Measurements from ENCODE around the gene ITGAX. TPM values are rescaled to one million over a fixed set of nuclear protein-coding genes. Genes with fewer than 3 reads are reported as not detected.
"Not testable (repeated sequence)": the region's sequence is repeated elsewhere in the genome, so short reads cannot be mapped to it uniquely, and the experiment has no call there.

Gene ITGAX
- total RNA-seq, 4 donors from 2014 or later, result 1.1 to 2.0 (median 1.2) TPM; not detected in 1

DNA sequence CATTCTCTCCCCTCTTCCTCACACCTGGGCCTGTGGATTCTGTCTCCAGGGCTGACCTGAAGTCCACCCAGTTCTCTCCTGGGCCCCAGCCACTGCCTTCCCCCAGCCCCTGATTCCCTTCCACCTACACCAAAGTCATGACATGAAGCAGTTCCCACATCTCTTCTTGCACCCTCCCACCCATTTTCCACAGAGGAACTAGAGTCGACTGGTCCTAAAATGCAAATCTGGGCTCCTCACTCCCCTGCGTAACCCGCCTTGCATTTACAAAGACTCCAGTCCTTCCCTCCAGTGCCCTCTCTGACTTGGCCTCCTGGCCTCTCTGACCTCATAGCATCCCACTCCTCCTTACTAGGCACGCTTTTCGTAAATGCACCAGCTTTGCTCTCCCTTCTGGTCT lies 58.4 kb downstream of the ITGAX start:
- no peak for TF ChIP-seq POLR2AphosphoS5 (IDR thresholded peaks at IDR 0.05)
- TF ChIP-seq, protein P1, sequence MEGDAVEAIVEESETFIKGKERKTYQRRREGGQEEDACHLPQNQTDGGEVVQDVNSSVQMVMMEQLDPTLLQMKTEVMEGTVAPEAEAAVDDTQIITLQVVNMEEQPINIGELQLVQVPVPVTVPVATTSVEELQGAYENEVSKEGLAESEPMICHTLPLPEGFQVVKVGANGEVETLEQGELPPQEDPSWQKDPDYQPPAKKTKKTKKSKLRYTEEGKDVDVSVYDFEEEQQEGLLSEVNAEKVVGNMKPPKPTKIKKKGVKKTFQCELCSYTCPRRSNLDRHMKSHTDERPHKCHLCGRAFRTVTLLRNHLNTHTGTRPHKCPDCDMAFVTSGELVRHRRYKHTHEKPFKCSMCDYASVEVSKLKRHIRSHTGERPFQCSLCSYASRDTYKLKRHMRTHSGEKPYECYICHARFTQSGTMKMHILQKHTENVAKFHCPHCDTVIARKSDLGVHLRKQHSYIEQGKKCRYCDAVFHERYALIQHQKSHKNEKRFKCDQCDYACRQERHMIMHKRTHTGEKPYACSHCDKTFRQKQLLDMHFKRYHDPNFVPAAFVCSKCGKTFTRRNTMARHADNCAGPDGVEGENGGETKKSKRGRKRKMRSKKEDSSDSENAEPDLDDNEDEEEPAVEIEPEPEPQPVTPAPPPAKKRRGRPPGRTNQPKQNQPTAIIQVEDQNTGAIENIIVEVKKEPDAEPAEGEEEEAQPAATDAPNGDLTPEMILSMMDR (IDR thresholded peaks at IDR 0.05), result no peak
- no peak for TF ChIP-seq EP300 (IDR thresholded peaks at IDR 0.05)
- Histone ChIP-seq H3K4me3 (no peak overlapping the region), H3K9me3 (no peaks in the 10 kb centered on the region), H3K4me1 (no peaks in the 10 kb centered on the region), H3K27ac (no peak overlapping the region), H3K27me3 (peaks cover 11% of the 10 kb centered on the region), H3K36me3 (no peaks in the 10 kb centered on the region)
- DNase-seq (ENCODE audit: low spot score in 2 of 2), result no peak
- WGBS, result 92% methylated on average over 5 of the region's 5 CpGs

DNA sequence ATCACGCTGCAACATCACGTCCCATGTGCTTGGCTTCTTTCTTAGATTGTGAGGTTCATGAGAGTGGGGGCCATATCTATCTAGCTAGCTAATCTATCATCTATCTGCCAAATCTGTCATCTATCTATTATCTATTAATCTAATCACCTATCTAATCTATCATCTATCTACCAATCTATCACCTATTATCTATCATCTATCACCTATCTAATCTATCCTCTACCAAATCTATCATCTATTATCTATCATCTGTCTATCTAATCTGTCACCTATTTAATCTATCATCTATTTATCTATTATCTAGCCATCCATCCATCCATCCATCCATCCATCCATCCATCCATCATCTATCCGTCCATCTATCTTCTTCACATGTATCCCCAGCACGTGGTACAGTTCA lies 59.0 kb downstream of the ITGAX start:
- no peaks in the 10 kb centered on the region for H3K9me3 ChIP-seq
- no peak for TF ChIP-seq POLR2A (IDR thresholded peaks at IDR 0.05)
- TF ChIP-seq, protein P1 (IDR thresholded peaks at IDR 0.05), result no peak
- no peak for TF ChIP-seq EP300 (IDR thresholded peaks at IDR 0.05)
- TF ChIP-seq POLR2AphosphoS5 (IDR thresholded peaks at IDR 0.05), result no peak
- H3K27ac ChIP-seq, result no peak overlapping the region
- H3K4me3 ChIP-seq, result no peak overlapping the region
- no peaks in the 10 kb centered on the region for H3K4me1 ChIP-seq
- 81% methylated on average over 4 of the region's 4 CpGs for WGBS
- DNase-seq (ENCODE audit: low spot score in 2 of 2), result no peak
- no peaks in the 10 kb centered on the region for H3K36me3 ChIP-seq
- H3K27me3 ChIP-seq, result peaks cover 7% of the 10 kb centered on the region

DNA sequence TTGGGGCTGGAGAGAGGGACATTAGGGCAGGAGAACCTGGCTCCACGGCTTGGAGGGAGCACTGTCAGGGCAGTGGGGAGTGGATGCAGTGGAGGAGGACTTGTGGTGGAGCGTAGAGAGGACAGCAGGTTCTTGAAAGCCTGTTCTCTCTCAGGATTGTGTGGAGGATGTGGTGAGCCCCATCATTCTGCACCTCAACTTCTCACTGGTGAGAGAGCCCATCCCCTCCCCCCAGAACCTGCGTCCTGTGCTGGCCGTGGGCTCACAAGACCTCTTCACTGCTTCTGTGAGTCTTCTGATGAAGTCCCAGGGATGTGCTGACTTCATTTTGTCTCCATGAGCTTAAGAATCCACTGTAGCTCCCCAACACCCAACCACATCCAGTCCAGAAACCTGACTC lies 59.7 kb downstream of the ITGAX start:
- H3K4me3 ChIP-seq, result no peak overlapping the region
- no peak for DNase-seq (ENCODE audit: low spot score in 2 of 2)
- H3K36me3 ChIP-seq, result no peaks in the 10 kb centered on the region
- H3K27me3 ChIP-seq, result peaks cover 7% of the 10 kb centered on the region
- WGBS, result 79% methylated on average over 4 of the region's 4 CpGs
- H3K9me3 ChIP-seq, result no peaks in the 10 kb centered on the region
- H3K4me1 ChIP-seq, result no peaks in the 10 kb centered on the region
- TF ChIP-seq POLR2AphosphoS5 (IDR thresholded peaks at IDR 0.05) (no peak), POLR2A (IDR thresholded peaks at IDR 0.05) (no peak), EP300 (IDR thresholded peaks at IDR 0.05) (no peak)
- TF ChIP-seq, protein P1 (IDR thresholded peaks at IDR 0.05), result no peak
- H3K27ac ChIP-seq, result no peak overlapping the region

DNA sequence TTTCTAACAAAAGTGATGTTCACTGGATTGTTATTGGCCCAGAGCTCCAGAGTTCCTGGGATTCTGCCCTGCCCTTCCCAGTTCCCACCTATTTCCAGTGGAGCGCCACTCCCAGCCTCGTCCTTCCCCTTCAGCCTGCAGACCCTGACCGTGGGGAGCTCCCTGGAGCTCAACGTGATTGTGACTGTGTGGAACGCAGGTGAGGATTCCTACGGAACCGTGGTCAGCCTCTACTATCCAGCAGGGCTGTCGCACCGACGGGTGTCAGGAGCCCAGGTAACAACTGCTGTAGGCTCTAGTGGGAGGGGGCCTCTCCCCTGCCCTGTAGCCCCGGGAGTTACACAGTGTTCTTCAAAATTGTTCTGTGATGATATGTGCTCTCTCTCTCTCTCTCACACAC lies 61.4 kb downstream of the ITGAX start:
- DNase-seq (ENCODE audit: low spot score in 2 of 2), result no peak
- no peak overlapping the region for H3K4me3 ChIP-seq
- 77% methylated on average over 11 of the region's 11 CpGs for WGBS
- TF ChIP-seq, protein P1 (IDR thresholded peaks at IDR 0.05), result no peak
- TF ChIP-seq POLR2AphosphoS5 (IDR thresholded peaks at IDR 0.05) (no peak), EP300 (IDR thresholded peaks at IDR 0.05) (no peak), POLR2A (IDR thresholded peaks at IDR 0.05) (no peak)
- peaks cover 3% of the 10 kb centered on the region for H3K27me3 ChIP-seq
- H3K9me3 ChIP-seq, result no peaks in the 10 kb centered on the region
- H3K36me3 ChIP-seq, result no peaks in the 10 kb centered on the region
- no peaks in the 10 kb centered on the region for H3K4me1 ChIP-seq
- no peak overlapping the region for H3K27ac ChIP-seq

DNA sequence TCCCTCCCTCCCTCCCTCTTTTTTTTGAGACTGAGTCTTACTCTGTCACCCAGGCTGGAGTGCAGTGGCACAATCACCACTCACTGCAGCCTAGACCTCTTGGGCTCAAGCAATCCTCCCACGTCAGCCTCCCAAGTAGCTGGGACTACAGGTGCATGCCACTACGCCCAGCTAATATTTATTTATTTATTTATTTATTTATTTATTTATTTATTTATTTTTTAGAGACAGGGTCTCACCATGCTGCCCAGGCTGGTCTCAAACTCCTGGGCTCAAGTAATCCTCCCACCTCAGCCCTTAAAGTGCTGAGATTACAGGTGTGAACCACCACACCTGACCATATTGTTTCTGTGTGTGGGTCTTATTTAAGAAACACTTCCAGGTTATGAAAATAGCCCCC lies 62.1 kb downstream of the ITGAX start:
- not testable (repeated sequence) for H3K27ac ChIP-seq, H3K27me3 ChIP-seq, H3K36me3 ChIP-seq

DNA sequence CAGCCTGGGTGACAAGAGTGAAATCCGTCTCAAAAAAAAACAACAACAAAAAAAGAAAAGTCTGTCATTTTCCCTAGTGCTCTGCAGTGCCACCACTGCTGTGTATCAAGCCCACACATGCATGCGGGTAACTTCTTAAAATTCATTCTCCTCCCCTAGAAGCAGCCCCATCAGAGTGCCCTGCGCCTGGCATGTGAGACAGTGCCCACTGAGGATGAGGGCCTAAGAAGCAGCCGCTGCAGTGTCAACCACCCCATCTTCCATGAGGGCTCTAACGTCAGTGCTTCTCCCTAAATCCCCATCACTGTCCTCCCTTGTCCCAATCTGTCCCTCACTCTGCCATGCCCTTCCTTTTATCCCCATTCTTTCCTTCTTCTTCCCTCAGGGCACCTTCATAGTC lies 62.9 kb downstream of the ITGAX start:
- Histone ChIP-seq H3K27ac (no peak overlapping the region), H3K4me1 (no peaks in the 10 kb centered on the region), H3K9me3 (no peaks in the 10 kb centered on the region), H3K27me3 (peaks cover 6% of the 10 kb centered on the region), H3K36me3 (no peaks in the 10 kb centered on the region), H3K4me3 (no peak overlapping the region)
- DNase-seq (ENCODE audit: low spot score in 2 of 2), result no peak
- TF ChIP-seq POLR2AphosphoS5 (IDR thresholded peaks at IDR 0.05) (no peak), POLR2A (IDR thresholded peaks at IDR 0.05) (no peak), EP300 (IDR thresholded peaks at IDR 0.05) (no peak)
- TF ChIP-seq, protein P1 (IDR thresholded peaks at IDR 0.05), result no peak
- WGBS, result 95% methylated on average over 5 of the region's 5 CpGs

More for the DNA sequence above, 62.1 kb downstream of the ITGAX start:
- not testable (repeated sequence) for H3K4me3 ChIP-seq; H3K4me1 ChIP-seq; DNase-seq (ENCODE audit: low spot score in 2 of 2); H3K9me3 ChIP-seq
- 97% methylated on average over 2 of the region's 2 CpGs for WGBS

All from suprapubic skin (tissue), 4 donors.